ENCODE data around the gene ZNF107.

The ZNF107 gene

DNA sequence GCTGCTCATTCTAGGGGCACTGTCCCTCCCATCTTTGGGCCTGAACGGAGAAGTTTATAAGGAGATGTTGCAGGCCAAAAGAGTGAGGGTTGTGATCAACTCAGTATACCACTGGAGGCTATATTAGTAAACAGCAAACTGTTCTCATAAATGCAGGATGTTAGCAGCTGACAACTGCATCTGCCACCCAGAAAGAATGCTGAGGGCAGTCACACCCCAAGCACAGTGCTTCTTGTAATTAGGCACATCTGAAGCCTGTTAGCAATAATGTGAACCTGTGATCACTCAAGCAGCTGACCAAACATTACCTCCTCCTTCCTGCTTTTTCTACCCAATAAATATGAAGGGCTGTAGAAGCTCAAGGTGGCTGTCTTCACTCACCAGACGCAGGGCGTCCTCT lies 89.9 kb downstream of the ZNF107 start:
- Histone ChIP-seq H3K4me3 (ENCODE audit: low read depth in 1 of 2, low read length in 2 of 2) (no peak overlapping the region), H3K27ac (ENCODE audit: low read length) (0 out of 2 replicates have a peak overlapping the region, but pooled peaks have one; percentile 28), H3K27me3 (ENCODE audit: insufficient read depth, low read length, poor library complexity) (no peaks in the 10 kb centered on the region), H3K9ac (ENCODE audit: low read depth, low read length) (no peak overlapping the region), H3K4me2 (ENCODE audit: insufficient read depth, low read length) (no peak overlapping the region), H4K20me1 (ENCODE audit: insufficient read depth, low read length) (no peaks in the 10 kb centered on the region), H3K9me3 (ENCODE audit: insufficient read depth, low read length, severe bottlenecking) (no peaks in the 10 kb centered on the region), H2AFZ (ENCODE audit: low read depth, low read length) (0 out of 2 replicates have a peak overlapping the region, but pooled peaks have one; percentile 22), H3K79me2 (ENCODE audit: insufficient read depth, low read length) (no peaks in the 10 kb centered on the region), H3K4me1 (ENCODE audit: insufficient read depth, low read length) (peaks cover 12% of the 10 kb centered on the region), H3K36me3 (ENCODE audit: insufficient read depth, low read length) (no peaks in the 10 kb centered on the region)
- no peak for TF ChIP-seq EZH2 (IDR thresholded peaks at IDR 0.05; ENCODE audit: borderline replicate concordance, low read depth, low read length, severe bottlenecking)
- TF ChIP-seq, protein P1, sequence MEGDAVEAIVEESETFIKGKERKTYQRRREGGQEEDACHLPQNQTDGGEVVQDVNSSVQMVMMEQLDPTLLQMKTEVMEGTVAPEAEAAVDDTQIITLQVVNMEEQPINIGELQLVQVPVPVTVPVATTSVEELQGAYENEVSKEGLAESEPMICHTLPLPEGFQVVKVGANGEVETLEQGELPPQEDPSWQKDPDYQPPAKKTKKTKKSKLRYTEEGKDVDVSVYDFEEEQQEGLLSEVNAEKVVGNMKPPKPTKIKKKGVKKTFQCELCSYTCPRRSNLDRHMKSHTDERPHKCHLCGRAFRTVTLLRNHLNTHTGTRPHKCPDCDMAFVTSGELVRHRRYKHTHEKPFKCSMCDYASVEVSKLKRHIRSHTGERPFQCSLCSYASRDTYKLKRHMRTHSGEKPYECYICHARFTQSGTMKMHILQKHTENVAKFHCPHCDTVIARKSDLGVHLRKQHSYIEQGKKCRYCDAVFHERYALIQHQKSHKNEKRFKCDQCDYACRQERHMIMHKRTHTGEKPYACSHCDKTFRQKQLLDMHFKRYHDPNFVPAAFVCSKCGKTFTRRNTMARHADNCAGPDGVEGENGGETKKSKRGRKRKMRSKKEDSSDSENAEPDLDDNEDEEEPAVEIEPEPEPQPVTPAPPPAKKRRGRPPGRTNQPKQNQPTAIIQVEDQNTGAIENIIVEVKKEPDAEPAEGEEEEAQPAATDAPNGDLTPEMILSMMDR (IDR thresholded peaks at IDR 0.05; ENCODE audit: borderline replicate concordance, extremely low read depth, low read length, poor library complexity, severe bottlenecking), result no peak
- ATAC-seq (ENCODE audit: insufficient read depth, low read depth) (peak; percentile 31; the same call in 2 of the 3 replicates), DNase-seq (no peak)

DNA sequence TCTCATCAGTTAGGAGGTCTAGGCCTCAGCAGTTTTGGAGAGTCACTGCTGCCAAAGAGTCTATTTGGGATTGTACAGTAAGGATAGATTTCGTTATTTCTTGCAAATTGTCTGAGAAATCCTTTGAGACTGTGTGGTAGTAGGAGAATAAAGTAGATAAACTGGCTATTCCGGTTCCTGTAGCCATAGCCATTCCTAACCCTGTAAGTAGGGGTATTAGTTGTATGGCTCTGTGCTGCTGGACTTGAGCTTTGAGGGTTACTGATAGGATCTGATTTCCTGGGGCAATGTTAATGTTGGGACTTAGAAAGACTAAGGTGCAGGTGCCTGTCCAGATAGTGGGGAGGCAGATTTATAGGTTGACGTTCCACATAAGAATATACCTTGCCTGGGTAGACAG lies 92.2 kb downstream of the ZNF107 start:
- Histone ChIP-seq H2AFZ (ENCODE audit: low read depth, low read length) (no peak overlapping the region), H4K20me1 (ENCODE audit: insufficient read depth, low read length) (no peaks in the 10 kb centered on the region), H3K27me3 (ENCODE audit: insufficient read depth, low read length, poor library complexity) (no peaks in the 10 kb centered on the region), H3K4me2 (ENCODE audit: insufficient read depth, low read length) (no peak overlapping the region), H3K4me1 (ENCODE audit: insufficient read depth, low read length) (peaks cover 12% of the 10 kb centered on the region), H3K9me3 (ENCODE audit: insufficient read depth, low read length, severe bottlenecking) (no peaks in the 10 kb centered on the region), H3K36me3 (ENCODE audit: insufficient read depth, low read length) (no peaks in the 10 kb centered on the region), H3K27ac (ENCODE audit: low read length) (no peak overlapping the region), H3K4me3 (ENCODE audit: low read depth in 1 of 2, low read length in 2 of 2) (no peak overlapping the region), H3K9ac (ENCODE audit: low read depth, low read length) (no peak overlapping the region), H3K79me2 (ENCODE audit: insufficient read depth, low read length) (no peaks in the 10 kb centered on the region)
- ATAC-seq (ENCODE audit: insufficient read depth, low read depth) (no peak), DNase-seq (no peak)
- TF ChIP-seq EZH2 (IDR thresholded peaks at IDR 0.05; ENCODE audit: borderline replicate concordance, low read depth, low read length, severe bottlenecking), result no peak
- TF ChIP-seq, protein P1 (IDR thresholded peaks at IDR 0.05; ENCODE audit: borderline replicate concordance, extremely low read depth, low read length, poor library complexity, severe bottlenecking), result no peak
